ENCODE measurements around the gene ZNF726.

GRCh38 chr19:23980805-23981204 is 66.1 kb downstream of the ZNF726 start:
- TF ChIP-seq ISL1 (CRISPR knock-in tag; IDR thresholded peaks at IDR 0.05) (no peak), RARB (CRISPR knock-in tag; IDR thresholded peaks at IDR 0.05) (no peak)

Measured in SK-N-SH treated with all-trans-retinoic acid at 6 μM for 48 hours (cell line).